ENCODE data around the gene ZNF76. TPM values are rescaled to one million over a fixed set of nuclear protein-coding genes. Genes with fewer than 3 reads are reported as not detected.

The ZNF76 gene
- total and polyA plus RNA-seq, 2 donors (not counting 3 experiments of a cell fraction or from before 2014, with no cell fraction given) = 27.9 to 34.6 TPM

- Histone ChIP-seq H2AFZ (ENCODE audit: low read depth, low read length) (no peak overlapping the region), H3K27me3 (ENCODE audit: control insufficient read depth in 2 of 2, insufficient read depth in 2 of 2, low read length in 2 of 2) (no peaks in the 10 kb centered on the region), H3K4me1 (ENCODE audit: control insufficient read depth, extremely low read depth, insufficient read depth, low read length) (peaks cover 10% of the 10 kb centered on the region), H3K27ac (ENCODE audit: insufficient read depth, low read depth, low read length) (no peak overlapping the region), H3K9me3 (replicated peaks; ENCODE audit: control insufficient read depth, insufficient read depth, low read length) (no peaks in the 10 kb centered on the region), H4K20me1 (replicated peaks; ENCODE audit: control insufficient read depth, extremely low read depth, insufficient read depth, low read length) (no peaks in the 10 kb centered on the region), H3K36me3 (ENCODE audit: control insufficient read depth in 2 of 2, extremely low read depth in 1 of 2, insufficient read depth in 2 of 2, low read length in 2 of 2) (peaks cover 6 to 42% of the 10 kb centered on the region in 2 experiments), H3K9me1 (replicated peaks; ENCODE audit: control insufficient read depth, extremely low read depth, insufficient read depth, low read length) (no peaks in the 10 kb centered on the region), H3K9ac (replicated peaks; ENCODE audit: extremely low read depth, insufficient read depth, low read length) (no peak overlapping the region), H3K4me3 (replicated peaks in 1 of 3; ENCODE audit: insufficient read depth in 1 of 3, low read depth in 1 of 3, low read length in 3 of 3) (no peak overlapping the region), H3K79me2 (ENCODE audit: control insufficient read depth, insufficient read depth, low read length) (no peaks in the 10 kb centered on the region), H3K4me2 (ENCODE audit: insufficient read depth, low read length) (no peak overlapping the region)
- dilution Hi-C loops (cut with MboI; ENCODE audit: extremely low pct_ligation_motif_present, low sequenced_read_pairs) = no loop called here
- DNase-seq (ENCODE audit: low read depth, low spot score) (no peak), FAIRE-seq (no peak)
- BruUV-seq (replicated peaks) = no TSS peak
- intact Hi-C loops (cut with micrococcal nuclease) = loop anchor here (10.0 kb wide), 1 partner anchor 441 kb away; the partner anchor contains the start of gene ARMC12
- CTCF ChIA-PET = interaction anchor here (0.7 to 2.4 kb wide), 15 partner anchors 8 to 174 kb away, joined by 3 to 22 read pairs (median 4); partner anchors contain the start of genes FANCE and RPL10A
- TF ChIP-seq CTCF (IDR thresholded peaks at IDR 0.05; ENCODE audit: extremely low read depth in 1 of 2, insufficient read depth in 1 of 2, low read depth in 1 of 2, low read length in 2 of 2) (no peak), EZH2 (IDR thresholded peaks at IDR 0.05; ENCODE audit: borderline replicate concordance, low read depth, low read length, severe bottlenecking) (no peak), POLR2AphosphoS5 (IDR thresholded peaks at IDR 0.05; ENCODE audit: insufficient read depth, low read depth, low read length) (no peak), MAX (IDR thresholded peaks at IDR 0.05; ENCODE audit: insufficient read depth, insufficient read length) (no peak), POLR2A (IDR thresholded peaks at IDR 0.05; ENCODE audit: low read depth, low read length) (no peak), GATA2 (IDR thresholded peaks at IDR 0.05; ENCODE audit: insufficient read depth, insufficient read length, low read depth, low read length) (no peak), FOS (IDR thresholded peaks at IDR 0.05; ENCODE audit: borderline replicate concordance, insufficient read depth, low read length) (no peak), JUN (IDR thresholded peaks at IDR 0.05; ENCODE audit: borderline replicate concordance, insufficient read depth, insufficient read length, low read depth) (no peak), MYC (IDR thresholded peaks at IDR 0.05; ENCODE audit: low read depth, low read length) (no peak)
- POLR2A ChIA-PET = no interaction called here
Observed at GRCh38 chr6:35293681-35294080, 34.1 kb downstream of the ZNF76 start.
